GM21423 (cell line): ENCODE measurements around the gene YPEL1.

ENCODE experiments used
- ATAC-seq: cut with Tn5 transposase; IDR thresholded peaks from one replicate; pipeline ENCODE4 v1.9.1; 2021; ENCODE audit warnings: mild to moderate bottlenecking, moderate library complexity; ENCODE audit not compliant: unreplicated experiment

YPEL1 gene

GRCh38 chr22:21660904-21661303, 74.7 kb downstream of the YPEL1 start:
- no peak for ATAC-seq

GRCh38 chr22:21659864-21660525, 75.6 kb downstream of the YPEL1 start:
- no peak for ATAC-seq

- ATAC-seq, result peak; percentile 66
These were observed 78.1 kb downstream of the YPEL1 start for GRCh38 chr22:21657360-21658032.

GRCh38 chr22:21657020-21657359, 78.6 kb downstream of the YPEL1 start:
- ATAC-seq, result no peak

GRCh38 chr22:21652547-21653545, 82.7 kb downstream of the YPEL1 start:
- no peak for ATAC-seq

GRCh38 chr22:21652010-21652546, 83.5 kb downstream of the YPEL1 start:
- ATAC-seq, result peak; percentile 82

- no peak for ATAC-seq
These were observed 84.0 kb downstream of the YPEL1 start for GRCh38 chr22:21651521-21652009.

- ATAC-seq, result no peak
These were observed 84.6 kb downstream of the YPEL1 start for GRCh38 chr22:21650823-21651520.

- ATAC-seq, result no peak
These were observed 85.3 kb downstream of the YPEL1 start for GRCh38 chr22:21650280-21650679.
